Activated CD8-positive, alpha-beta T cell treated with anti-CD3 and anti-CD28 coated beads for 36 hours (primary cell): ENCODE results near the gene ALDH1B1. TPM values are rescaled to one million over a fixed set of nuclear protein-coding genes. Genes with fewer than 3 reads are reported as not detected.

ENCODE experiments used
- ATAC-seq: fragments of 200-7000 bp; cut with Tn5 transposase; one replicate; pipeline ENCODE4 v1.10.0; 2021; ENCODE audit warnings: mild to moderate bottlenecking, moderate library complexity
- CTCF ChIA-PET: fragments of 350-600 bp; sonication (Branson Sonifier 250); formaldehyde crosslinking; loops from one replicate; lab custom pipeline; 2021; ENCODE audit warnings: antibody characterized with exemption; lab: Charles Lee
- POLR2A ChIA-PET: fragments of 350-600 bp; sonication (Branson Sonifier 250); formaldehyde crosslinking; loops from one replicate; lab custom pipeline; 2021; ENCODE audit warnings: antibody characterized with exemption; lab: Charles Lee
- DNase-seq: peaks from one replicate; pipeline ENCODE4 v3.0.0-alpha.2; 2020
- H3K27ac Mint-ChIP-seq: one replicate; pipeline ENCODE4 v1.8.0; 2021; ENCODE audit warnings: mild to moderate bottlenecking, mixed read lengths
- H3K27me3 Mint-ChIP-seq: one replicate; pipeline ENCODE4 v1.8.0; 2021; ENCODE audit warnings: mixed read lengths
- H3K36me3 Mint-ChIP-seq: one replicate; pipeline ENCODE4 v1.8.0; 2021; ENCODE audit warnings: low read depth, mixed read lengths
- H3K4me1 Mint-ChIP-seq: one replicate; pipeline ENCODE4 v1.8.0; 2021; ENCODE audit warnings: low read depth, mixed read lengths
- H3K4me3 Mint-ChIP-seq: one replicate; pipeline ENCODE4 v1.8.0; 2021; ENCODE audit warnings: mild to moderate bottlenecking, moderate library complexity, mixed read lengths
- H3K9me3 Mint-ChIP-seq: one replicate; pipeline ENCODE4 v1.8.0; 2021; ENCODE audit warnings: mixed read lengths
- intact Hi-C: fragments of 100-400 bp; cut with micrococcal nuclease; formaldehyde crosslinking; loops from one replicate; pipeline ENCODE4 v1.10.0; 2022
- total RNA-seq, 2 experiments: library from RNA; stranded (reverse); gene quantifications; one replicate each; pipeline ENCODE4 v1.2.3, GENCODE V29; 2021
- TF ChIP-seq, protein P1 (sequence below): fragments of 200-600 bp; IDR thresholded peaks from one replicate; pipeline ENCODE4 v1.8.0; 2022; ENCODE audit warnings: antibody characterized with exemption, mild to moderate bottlenecking

ALDH1B1 gene
- total RNA-seq, 2 experiments from 2014 or later, result 23.9 to 26.5 TPM

DNA sequence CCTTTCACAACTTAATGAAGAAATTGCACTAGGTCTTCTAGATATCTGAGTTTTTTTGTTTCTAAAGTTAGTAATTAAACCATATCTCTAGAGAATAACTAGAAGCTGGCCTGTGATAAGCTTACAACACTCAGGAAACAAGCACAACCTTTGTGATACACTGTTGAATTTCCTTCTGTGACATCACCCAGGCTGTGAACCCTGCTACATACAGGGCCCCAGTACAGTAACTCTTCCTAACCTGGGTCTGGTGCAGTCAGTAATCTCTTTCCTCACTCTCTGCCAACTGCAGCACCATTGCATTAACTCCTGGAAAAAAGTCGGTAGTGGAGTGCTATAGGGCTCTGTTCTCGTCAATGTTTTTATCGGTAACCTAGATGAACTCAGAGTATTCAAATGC is 42.4 kb downstream of the ALDH1B1 start:
- POLR2A ChIA-PET, result no interaction called here
- no peaks in the 10 kb centered on the region for H3K9me3 Mint-ChIP-seq

DNA sequence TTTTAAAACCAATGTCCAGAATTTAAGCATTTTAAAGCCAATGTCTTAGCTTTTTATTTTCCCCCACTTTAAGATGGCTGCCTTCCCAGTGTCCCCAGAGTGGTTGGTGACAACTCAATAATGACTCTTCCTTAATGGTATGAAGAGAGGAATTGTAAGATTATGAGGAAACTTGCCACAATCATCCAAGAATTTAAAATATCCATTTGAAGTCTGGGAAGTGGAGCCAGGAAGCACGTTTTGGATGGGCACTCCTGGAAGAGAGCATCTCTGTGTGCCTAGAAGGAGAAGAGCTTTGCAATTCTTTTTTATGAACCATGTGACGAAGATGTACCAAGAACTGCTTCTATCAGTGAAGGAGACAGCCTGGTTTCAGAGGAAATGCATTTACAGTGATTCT is 43.0 kb downstream of the ALDH1B1 start:
- Mint-ChIP-seq H3K4me3 (no peak overlapping the region), H3K27me3 (peaks cover 10% of the 10 kb centered on the region), H3K27ac (no peak overlapping the region), H3K9me3 (no peaks in the 10 kb centered on the region), H3K36me3 (no peaks in the 10 kb centered on the region), H3K4me1 (no peaks in the 10 kb centered on the region)
- no peak for ATAC-seq
- DNase-seq, result no peak
- TF ChIP-seq, protein P1, sequence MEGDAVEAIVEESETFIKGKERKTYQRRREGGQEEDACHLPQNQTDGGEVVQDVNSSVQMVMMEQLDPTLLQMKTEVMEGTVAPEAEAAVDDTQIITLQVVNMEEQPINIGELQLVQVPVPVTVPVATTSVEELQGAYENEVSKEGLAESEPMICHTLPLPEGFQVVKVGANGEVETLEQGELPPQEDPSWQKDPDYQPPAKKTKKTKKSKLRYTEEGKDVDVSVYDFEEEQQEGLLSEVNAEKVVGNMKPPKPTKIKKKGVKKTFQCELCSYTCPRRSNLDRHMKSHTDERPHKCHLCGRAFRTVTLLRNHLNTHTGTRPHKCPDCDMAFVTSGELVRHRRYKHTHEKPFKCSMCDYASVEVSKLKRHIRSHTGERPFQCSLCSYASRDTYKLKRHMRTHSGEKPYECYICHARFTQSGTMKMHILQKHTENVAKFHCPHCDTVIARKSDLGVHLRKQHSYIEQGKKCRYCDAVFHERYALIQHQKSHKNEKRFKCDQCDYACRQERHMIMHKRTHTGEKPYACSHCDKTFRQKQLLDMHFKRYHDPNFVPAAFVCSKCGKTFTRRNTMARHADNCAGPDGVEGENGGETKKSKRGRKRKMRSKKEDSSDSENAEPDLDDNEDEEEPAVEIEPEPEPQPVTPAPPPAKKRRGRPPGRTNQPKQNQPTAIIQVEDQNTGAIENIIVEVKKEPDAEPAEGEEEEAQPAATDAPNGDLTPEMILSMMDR, result no peak
- POLR2A ChIA-PET, result no interaction called here
- intact Hi-C loops, result no loop called here
- CTCF ChIA-PET, result interaction anchor here (1.1 to 1.6 kb wide), 3 partner anchors 18 to 347 kb away, joined by 3 read pairs; no protein-coding TSS in a partner anchor

More for the DNA sequence above, 42.4 kb downstream of the ALDH1B1 start:
- Mint-ChIP-seq H3K36me3 (no peaks in the 10 kb centered on the region), H3K4me1 (no peaks in the 10 kb centered on the region), H3K27ac (no peak overlapping the region), H3K27me3 (peaks cover 10% of the 10 kb centered on the region), H3K4me3 (no peak overlapping the region)
- ATAC-seq, result no peak
- CTCF ChIA-PET, result interaction anchor here (1.1 to 1.6 kb wide), 3 partner anchors 18 to 347 kb away, joined by 3 read pairs; no protein-coding TSS in a partner anchor
- no peak for DNase-seq
- TF ChIP-seq, protein P1, result no peak
- intact Hi-C loops, result no loop called here

DNA sequence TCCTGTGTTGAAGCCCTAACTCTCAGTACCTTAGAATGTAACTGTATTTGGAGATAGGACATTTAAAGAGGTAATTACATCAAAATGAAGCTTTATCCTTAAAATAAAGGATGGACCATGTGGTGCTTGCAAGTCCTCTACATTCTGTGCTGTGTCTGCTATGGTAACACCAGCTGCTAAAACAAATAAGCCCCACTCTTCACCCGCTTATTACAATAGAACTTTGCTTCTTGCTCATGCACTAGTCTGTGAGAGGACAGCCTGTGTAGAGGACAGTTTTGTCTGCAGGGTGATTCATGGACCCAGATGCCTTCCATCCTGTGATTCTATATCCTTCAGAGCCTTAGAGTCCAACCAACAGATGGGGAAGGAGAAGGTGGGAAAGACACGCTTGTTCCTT is 44.2 kb downstream of the ALDH1B1 start:
- Mint-ChIP-seq H3K36me3 (no peaks in the 10 kb centered on the region), H3K9me3 (no peaks in the 10 kb centered on the region), H3K27me3 (peaks cover 8% of the 10 kb centered on the region), H3K4me3 (no peak overlapping the region), H3K4me1 (no peaks in the 10 kb centered on the region), H3K27ac (no peak overlapping the region)
- ChIA-PET CTCF (no interaction called here), POLR2A (no interaction called here)
- intact Hi-C loops, result no loop called here
- ATAC-seq (no peak), DNase-seq (no peak)
- TF ChIP-seq, protein P1, result no peak

DNA sequence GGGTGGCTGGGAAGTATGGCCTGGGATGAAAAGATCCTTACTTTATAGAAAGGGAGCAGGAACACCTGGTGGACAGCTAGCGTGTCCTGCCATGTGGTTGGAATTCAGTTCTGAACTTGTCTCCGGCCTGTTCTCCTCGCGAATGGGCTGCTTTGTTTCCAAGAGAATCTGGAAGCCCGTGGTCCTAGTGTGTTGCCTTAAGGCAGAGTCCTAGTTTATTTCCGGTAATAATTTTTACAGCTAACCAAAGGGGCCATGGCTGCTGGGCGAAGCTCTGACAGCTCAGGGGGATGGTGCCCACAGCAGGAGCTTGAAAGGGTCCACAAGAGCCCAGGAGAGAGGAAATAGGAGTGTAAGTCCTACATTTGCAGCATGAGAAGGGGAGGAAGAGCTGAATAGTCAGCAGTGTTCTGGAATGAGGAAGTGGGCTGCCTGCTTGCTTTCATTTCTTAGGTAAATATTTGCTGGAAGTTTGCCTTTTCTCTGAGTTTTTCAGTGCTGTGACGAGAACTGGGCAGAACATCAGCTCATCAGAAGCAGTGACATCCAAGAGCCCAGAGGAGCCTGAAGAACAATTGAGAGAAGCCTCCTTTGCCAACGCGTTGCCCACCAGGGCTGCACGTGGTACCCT is 44.8 kb downstream of the ALDH1B1 start:
- ATAC-seq (no peak), DNase-seq (no peak)
- CTCF ChIA-PET, result no interaction called here
- Mint-ChIP-seq H3K27me3 (peaks cover 6% of the 10 kb centered on the region), H3K27ac (no peak overlapping the region), H3K4me3 (no peak overlapping the region), H3K9me3 (no peaks in the 10 kb centered on the region), H3K4me1 (no peaks in the 10 kb centered on the region), H3K36me3 (no peaks in the 10 kb centered on the region)
- POLR2A ChIA-PET, result no interaction called here
- TF ChIP-seq, protein P1, result no peak
- intact Hi-C loops, result no loop called here

DNA sequence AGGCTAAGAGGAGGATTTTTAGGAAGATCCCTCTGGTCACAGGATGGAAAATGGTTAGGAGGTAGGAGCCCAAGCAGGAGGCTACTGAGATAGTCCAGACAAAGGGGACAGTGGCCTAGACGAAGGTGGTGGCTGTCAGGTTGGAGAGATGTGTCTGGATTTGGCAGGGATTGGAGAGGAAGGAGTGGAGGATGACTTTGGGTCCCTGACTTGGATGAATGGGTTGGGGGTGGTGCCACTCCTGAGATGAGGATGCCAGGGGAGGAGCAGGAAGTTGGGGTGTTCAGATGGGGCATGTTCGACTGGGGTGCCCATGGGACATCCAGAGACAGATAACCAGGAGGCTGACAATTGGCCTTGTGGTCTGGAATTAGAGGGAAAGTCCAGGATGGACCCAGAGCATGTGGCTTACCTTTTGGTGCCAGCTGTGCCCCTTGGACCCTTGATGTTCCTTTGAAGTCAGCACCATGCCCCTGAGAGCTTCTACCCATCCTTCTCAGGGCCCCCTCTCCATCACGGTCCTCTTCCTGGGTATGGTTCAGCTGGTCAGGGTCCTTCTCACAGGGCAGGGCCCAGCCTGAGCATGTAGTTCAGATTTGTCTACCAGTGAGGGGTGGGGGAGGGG is 46.9 kb downstream of the ALDH1B1 start:
- no peaks in the 10 kb centered on the region for H3K9me3 Mint-ChIP-seq
- no peak overlapping the region for H3K27ac Mint-ChIP-seq
- ChIA-PET CTCF (no interaction called here), POLR2A (no interaction called here)
- TF ChIP-seq, protein P1, result no peak
- DNase-seq (no peak), ATAC-seq (no peak)
- intact Hi-C loops, result no loop called here
- H3K27me3 Mint-ChIP-seq, result peaks cover 7% of the 10 kb centered on the region
- no peak overlapping the region for H3K4me3 Mint-ChIP-seq
- no peaks in the 10 kb centered on the region for H3K4me1 Mint-ChIP-seq
- no peaks in the 10 kb centered on the region for H3K36me3 Mint-ChIP-seq
